ENCODE results near the gene MAGI1. TPM values are rescaled to one million over a fixed set of nuclear protein-coding genes. Genes with fewer than 3 reads are reported as not detected.

The MAGI1 gene
- total and polyA plus RNA-seq, 2 donors (not counting 1 experiment from before 2014, with no cell fraction given), result 0.10 to 0.22 TPM

- Mint-ChIP-seq H3K9me3 (ENCODE audit: insufficient read depth) (no peaks in the 10 kb centered on the region), H3K27me3 (no peaks in the 10 kb centered on the region), H3K27ac (no peak overlapping the region), H3K4me1 (no peaks in the 10 kb centered on the region), H3K4me3 (no peak overlapping the region)
- Histone ChIP-seq H3K27ac (ENCODE audit: low read length in 2 of 2) (no peak overlapping the region), H3K4me2 (replicated peaks; ENCODE audit: low read depth, low read length, poor library complexity, severe bottlenecking) (no peak overlapping the region), H4K20me1 (ENCODE audit: control insufficient read depth, insufficient read depth, low read length, poor library complexity, severe bottlenecking) (no peaks in the 10 kb centered on the region), H3K9ac (ENCODE audit: low read length) (no peak overlapping the region), H3K36me3 (replicated peaks in 1 of 2; ENCODE audit: control extremely low read depth in 1 of 2, control insufficient read depth in 1 of 2, extremely low read depth in 1 of 2, insufficient read depth in 2 of 2, low read length in 1 of 2) (no peaks in the 10 kb centered on the region), H3K4me3 (ENCODE audit: control extremely low read depth in 1 of 5, extremely low read depth in 1 of 5, insufficient read depth in 1 of 5, low read depth in 2 of 5, low read length in 4 of 5) (no peak overlapping the region), H3K27me3 (replicated peaks in 1 of 4; ENCODE audit: control extremely low read depth in 1 of 4, control insufficient read depth in 3 of 4, insufficient read depth in 4 of 4, low read length in 3 of 4) (no peaks in the 10 kb centered on the region), H3K79me2 (ENCODE audit: control insufficient read depth, insufficient read depth, low read length) (no peaks in the 10 kb centered on the region), H3K4me1 (ENCODE audit: control insufficient read depth in 2 of 2, insufficient read depth in 2 of 2, low read length in 2 of 2) (no peaks in the 10 kb centered on the region), H2AFZ (ENCODE audit: insufficient read depth, low read depth, low read length, poor library complexity, severe bottlenecking) (no peak overlapping the region), H3K9me3 (ENCODE audit: control extremely low read depth in 1 of 3, control insufficient read depth in 2 of 3, insufficient read depth in 1 of 3, low read length in 2 of 3) (peaks cover 0 to 2% (median 0%) of the 10 kb centered on the region in 3 donors)
- CTCF ChIA-PET, result no interaction called here
- POLR2A ChIA-PET, result no interaction called here
- intact Hi-C loops (cut with micrococcal nuclease), result no loop called here
- ATAC-seq (ENCODE audit: low read depth), result no peak
- WGBS (ENCODE audit: insufficient coverage), result 83% methylated on average over 2 of the region's 4 CpGs
- TF ChIP-seq, protein P1, sequence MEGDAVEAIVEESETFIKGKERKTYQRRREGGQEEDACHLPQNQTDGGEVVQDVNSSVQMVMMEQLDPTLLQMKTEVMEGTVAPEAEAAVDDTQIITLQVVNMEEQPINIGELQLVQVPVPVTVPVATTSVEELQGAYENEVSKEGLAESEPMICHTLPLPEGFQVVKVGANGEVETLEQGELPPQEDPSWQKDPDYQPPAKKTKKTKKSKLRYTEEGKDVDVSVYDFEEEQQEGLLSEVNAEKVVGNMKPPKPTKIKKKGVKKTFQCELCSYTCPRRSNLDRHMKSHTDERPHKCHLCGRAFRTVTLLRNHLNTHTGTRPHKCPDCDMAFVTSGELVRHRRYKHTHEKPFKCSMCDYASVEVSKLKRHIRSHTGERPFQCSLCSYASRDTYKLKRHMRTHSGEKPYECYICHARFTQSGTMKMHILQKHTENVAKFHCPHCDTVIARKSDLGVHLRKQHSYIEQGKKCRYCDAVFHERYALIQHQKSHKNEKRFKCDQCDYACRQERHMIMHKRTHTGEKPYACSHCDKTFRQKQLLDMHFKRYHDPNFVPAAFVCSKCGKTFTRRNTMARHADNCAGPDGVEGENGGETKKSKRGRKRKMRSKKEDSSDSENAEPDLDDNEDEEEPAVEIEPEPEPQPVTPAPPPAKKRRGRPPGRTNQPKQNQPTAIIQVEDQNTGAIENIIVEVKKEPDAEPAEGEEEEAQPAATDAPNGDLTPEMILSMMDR (IDR thresholded peaks at IDR 0.05), result no peak
- TF ChIP-seq EZH2 (IDR thresholded peaks at IDR 0.05; ENCODE audit: borderline replicate concordance, insufficient read depth, low read depth, low read length, poor library complexity, severe bottlenecking), result no peak
- no peak for DNase-seq
These were observed 17.0 kb downstream of the MAGI1 start for GRCh38 chr3:66021731-66022131.

- no peaks in the 10 kb centered on the region for H3K4me1 ChIP-seq (ENCODE audit: control insufficient read depth in 2 of 2, insufficient read depth in 2 of 2, low read length in 2 of 2)
- DNase-seq (no peak), ATAC-seq (ENCODE audit: low read depth) (no peak)
- no peaks in the 10 kb centered on the region for H4K20me1 ChIP-seq (ENCODE audit: control insufficient read depth, insufficient read depth, low read length, poor library complexity, severe bottlenecking)
- ChIA-PET CTCF (no interaction called here), POLR2A (no interaction called here)
- no peaks in the 10 kb centered on the region for H3K27me3 ChIP-seq (replicated peaks in 1 of 4; ENCODE audit: control extremely low read depth in 1 of 4, control insufficient read depth in 3 of 4, insufficient read depth in 4 of 4, low read length in 3 of 4)
- H3K27ac ChIP-seq (ENCODE audit: low read length in 2 of 2), result no peak overlapping the region
- H3K4me3 ChIP-seq (ENCODE audit: control extremely low read depth in 1 of 5, extremely low read depth in 1 of 5, insufficient read depth in 1 of 5, low read depth in 2 of 5, low read length in 4 of 5), result no peak overlapping the region
- H3K9me3 ChIP-seq (ENCODE audit: control extremely low read depth in 1 of 3, control insufficient read depth in 2 of 3, insufficient read depth in 1 of 3, low read length in 2 of 3), result peaks cover 0 to 2% (median 0%) of the 10 kb centered on the region in 3 donors
- intact Hi-C loops (cut with micrococcal nuclease), result no loop called here
- H3K79me2 ChIP-seq (ENCODE audit: control insufficient read depth, insufficient read depth, low read length), result no peaks in the 10 kb centered on the region
- WGBS (ENCODE audit: insufficient coverage), result 78% methylated on average over 6 of the region's 8 CpGs
- no peak overlapping the region for H3K9ac ChIP-seq (ENCODE audit: low read length)
- no peaks in the 10 kb centered on the region for H3K36me3 ChIP-seq (replicated peaks in 1 of 2; ENCODE audit: control extremely low read depth in 1 of 2, control insufficient read depth in 1 of 2, extremely low read depth in 1 of 2, insufficient read depth in 2 of 2, low read length in 1 of 2)
- H3K4me2 ChIP-seq (replicated peaks; ENCODE audit: low read depth, low read length, poor library complexity, severe bottlenecking), result no peak overlapping the region
- Mint-ChIP-seq H3K27ac (no peak overlapping the region), H3K4me3 (no peak overlapping the region), H3K27me3 (no peaks in the 10 kb centered on the region), H3K4me1 (no peaks in the 10 kb centered on the region), H3K9me3 (ENCODE audit: insufficient read depth) (no peaks in the 10 kb centered on the region)
- H2AFZ ChIP-seq (ENCODE audit: insufficient read depth, low read depth, low read length, poor library complexity, severe bottlenecking), result no peak overlapping the region
- TF ChIP-seq, protein P1 (IDR thresholded peaks at IDR 0.05), result no peak
- no peak for TF ChIP-seq EZH2 (IDR thresholded peaks at IDR 0.05; ENCODE audit: borderline replicate concordance, insufficient read depth, low read depth, low read length, poor library complexity, severe bottlenecking)
These were observed 18.8 kb downstream of the MAGI1 start for GRCh38 chr3:66019896-66020295.
